GM19372 (cell line): ENCODE data around the gene WDR20.
"Not testable (repeated sequence)": the region's sequence is repeated elsewhere in the genome, so short reads cannot be mapped to it uniquely, and the experiment has no call there.

ENCODE experiments used
- ATAC-seq: cut with Tn5 transposase; IDR thresholded peaks from one replicate; pipeline ENCODE4 v1.9.1; 2021; ENCODE audit warnings: mild to moderate bottlenecking, low read depth, moderate library complexity; ENCODE audit not compliant: unreplicated experiment

Gene WDR20

DNA sequence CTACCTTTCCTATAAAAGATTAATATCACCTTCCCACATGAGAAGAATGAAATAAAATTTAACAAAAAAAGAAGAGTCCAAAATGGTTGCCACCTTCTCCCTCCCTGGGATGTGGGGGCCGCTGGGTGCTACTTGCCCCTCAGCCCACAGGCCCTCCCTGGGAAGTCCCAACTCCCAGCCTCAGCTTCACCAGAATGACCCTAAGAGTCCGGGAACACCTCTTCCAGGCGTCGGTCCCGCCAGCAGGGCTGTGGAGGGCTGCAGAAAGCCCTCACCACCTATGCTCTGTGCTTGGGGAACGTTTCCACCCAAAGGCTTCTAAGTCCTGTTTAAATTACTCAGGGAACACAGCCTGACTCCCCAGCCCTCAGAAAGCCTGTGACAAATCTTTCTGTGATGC, 93.4 kb downstream of the WDR20 start:
- ATAC-seq, result no peak

DNA sequence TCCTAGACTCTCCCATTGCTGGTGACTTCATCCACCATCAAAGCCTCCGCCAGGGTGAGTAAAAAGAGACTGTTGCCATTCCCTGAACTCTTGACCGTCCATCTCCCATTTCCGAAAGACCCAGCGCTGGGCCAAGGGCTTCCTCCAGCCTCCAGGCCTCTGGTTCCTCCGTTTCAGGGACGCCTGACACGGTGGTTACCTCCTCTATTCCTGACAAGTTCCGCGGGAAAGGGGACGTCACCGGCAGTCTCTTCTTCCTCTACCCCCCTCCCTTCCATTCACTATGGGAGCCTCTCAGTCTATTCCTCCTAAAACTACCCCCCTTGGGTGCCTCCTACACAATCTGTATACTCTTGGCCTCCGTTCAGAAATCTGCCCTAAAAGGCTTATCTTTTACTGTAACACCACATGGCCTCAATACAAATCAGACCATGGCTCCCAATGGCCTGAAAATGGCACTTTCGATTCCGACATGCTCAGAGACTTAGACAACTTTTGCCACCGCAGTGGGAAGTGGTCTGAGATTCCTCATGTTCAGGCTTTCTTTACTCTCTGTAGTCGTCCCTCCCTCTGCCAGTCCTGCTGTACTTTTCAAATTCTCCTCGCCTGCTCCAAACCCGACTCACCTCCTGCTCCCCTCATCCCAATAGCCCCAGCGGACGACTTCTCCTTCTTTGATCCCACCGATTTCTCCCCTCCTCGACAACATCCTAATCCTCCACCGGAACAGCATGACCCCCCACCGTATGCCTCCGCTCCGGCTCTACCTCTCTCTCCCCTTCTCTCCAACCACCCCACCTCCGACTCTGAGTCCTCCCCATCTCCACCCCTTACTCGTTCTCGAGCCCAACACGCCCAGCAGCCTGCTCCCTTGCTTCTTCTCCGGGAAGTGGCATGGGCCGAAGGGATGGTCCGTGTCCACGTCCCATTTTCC, 94.9 kb downstream of the WDR20 start:
- no peak for ATAC-seq

DNA sequence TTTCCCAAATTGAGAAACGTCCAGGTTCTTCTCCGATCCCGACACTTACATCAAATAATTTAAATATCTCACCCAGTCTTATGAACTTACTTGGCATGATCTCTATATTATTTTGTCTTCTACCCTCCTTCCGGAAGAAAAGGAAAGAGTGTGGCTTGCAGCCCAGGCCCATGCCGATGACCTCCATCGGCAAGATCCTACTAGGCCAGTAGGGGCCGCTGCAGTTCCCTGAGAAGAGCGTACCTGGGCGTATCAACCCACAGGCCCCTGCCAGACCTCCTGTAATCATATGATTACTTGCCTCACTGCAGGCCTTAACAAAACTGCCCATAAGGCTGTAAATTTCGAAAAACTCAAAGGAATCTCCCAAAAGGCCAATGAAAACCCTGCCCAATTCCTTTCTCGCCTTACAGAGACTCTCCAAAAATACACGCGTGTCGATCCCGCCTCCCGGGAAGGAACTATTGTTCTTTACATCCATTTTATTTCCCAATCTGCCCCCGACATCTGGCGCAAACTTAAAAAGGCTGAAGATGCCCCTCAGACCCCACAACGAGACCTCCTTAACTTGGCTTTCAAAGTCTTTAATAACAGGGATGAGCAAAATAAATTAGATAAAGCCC, 95.7 kb downstream of the WDR20 start:
- no peak for ATAC-seq

DNA sequence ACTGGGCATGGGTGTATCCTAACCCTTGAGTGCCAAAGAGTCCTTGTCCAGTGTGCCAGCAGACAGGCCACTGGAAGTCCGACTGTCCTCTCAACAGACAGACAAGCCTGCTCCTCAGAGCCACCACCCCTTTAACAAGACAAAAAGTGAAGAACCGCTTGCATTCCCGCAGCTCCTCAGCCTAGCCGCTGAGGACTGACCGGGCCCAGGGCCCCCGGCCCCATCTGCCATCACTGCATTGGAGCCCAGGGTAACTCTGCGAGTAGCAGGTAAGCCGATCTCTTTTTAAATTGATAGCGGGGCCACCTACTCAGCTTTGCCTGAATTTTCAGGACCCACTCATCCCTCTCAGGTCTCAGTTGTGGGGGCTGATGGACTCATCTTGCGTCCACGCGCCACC, 96.3 kb downstream of the WDR20 start:
- no peak for ATAC-seq

DNA sequence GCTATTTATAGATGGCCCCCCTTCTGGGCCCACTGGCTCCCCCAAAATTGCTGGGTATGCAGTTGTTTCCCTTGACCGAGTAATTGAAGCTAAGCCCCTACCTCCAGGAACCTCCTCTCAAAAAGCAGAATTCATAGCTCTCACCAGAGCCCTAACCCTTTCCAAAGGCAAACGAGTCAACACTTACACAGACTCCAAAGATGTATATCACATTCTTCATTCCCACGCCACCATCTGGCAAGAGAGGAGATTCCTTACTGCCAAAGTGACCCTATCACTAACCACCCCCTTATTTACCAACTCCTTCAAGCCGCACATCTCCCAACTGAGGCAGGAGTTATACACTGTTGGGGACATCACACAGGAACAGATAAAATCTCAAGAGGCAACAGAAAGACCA, 98.4 kb downstream of the WDR20 start:
- no peak for ATAC-seq

DNA sequence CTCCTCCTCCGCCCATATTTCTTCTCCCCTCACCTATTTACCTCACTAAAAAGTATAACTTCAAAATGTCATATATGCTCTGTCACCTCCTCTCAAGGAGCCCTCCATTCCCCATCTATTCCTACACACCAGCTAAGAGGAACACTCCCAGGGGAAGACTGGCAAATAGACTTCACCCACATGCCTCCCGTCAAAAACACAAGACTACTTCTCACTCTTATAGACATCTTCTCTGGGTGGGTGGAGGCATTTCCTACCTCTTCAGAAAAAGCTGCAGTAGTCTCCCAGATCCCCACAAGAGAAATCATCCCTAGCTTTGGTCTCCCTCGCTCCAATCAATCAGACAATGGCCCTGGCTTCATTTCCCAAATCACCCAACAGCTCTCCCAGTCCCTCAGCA, 99.1 kb downstream of the WDR20 start:
- ATAC-seq, result no peak

DNA sequence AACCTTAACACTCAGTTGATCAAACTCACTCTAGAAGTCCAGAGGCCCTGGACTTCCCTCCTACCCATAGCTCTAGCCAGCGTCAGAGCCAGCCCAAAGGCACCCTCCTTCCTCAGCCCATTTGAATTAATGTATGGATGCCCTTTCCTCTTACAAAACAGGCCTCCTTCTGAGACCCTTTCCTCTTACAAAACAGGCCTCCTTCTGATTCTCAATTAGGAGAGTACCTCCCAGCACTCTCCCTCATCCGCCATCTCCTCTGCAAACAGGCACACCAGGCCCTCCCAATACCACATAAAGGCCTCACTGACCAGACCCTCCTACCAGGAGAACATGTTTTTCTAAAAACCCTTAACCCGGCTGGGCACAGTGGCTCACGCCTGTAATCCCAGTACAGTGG, 99.5 kb downstream of the WDR20 start:
- ATAC-seq, result no peak

DNA sequence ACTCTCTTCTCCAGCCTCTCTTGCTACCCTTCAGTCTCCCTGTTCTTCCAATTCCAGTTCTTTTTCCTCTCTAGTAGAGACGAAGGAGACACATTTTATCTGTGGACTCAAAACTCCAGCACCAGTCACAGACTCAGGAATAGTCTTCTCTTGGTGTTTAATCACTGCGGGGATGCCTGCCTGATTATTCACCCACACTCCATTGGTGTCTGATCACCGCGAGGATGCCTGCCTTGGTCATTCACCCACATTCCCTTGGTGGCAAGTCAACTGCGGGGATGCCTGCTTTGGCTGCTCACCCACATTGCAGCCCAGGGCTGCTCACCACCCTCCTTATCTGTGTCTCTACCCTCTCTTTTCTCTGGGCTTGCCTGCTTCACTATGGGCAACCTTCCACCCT, 100.8 kb downstream of the WDR20 start:
- ATAC-seq, result not testable (repeated sequence)

DNA sequence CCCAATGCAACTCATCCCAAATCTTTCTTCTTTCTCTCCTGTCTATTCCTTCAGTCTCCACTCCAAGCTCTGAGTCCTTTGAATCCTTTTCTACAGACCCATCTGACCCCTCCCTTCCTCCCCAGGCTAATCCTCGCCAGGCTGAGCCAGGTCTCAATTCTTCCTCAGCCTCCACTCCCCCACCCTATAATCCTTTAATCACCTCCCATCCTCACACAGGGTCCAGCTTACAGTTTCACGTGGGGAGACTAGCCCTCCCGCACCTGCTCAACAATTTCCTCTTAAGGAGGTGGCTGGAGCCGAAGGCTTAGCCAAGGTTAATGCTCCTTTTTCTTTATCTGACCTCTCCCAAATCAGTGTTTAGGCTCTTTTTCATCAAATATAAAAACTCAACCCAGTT, 101.5 kb downstream of the WDR20 start:
- no peak for ATAC-seq

DNA sequence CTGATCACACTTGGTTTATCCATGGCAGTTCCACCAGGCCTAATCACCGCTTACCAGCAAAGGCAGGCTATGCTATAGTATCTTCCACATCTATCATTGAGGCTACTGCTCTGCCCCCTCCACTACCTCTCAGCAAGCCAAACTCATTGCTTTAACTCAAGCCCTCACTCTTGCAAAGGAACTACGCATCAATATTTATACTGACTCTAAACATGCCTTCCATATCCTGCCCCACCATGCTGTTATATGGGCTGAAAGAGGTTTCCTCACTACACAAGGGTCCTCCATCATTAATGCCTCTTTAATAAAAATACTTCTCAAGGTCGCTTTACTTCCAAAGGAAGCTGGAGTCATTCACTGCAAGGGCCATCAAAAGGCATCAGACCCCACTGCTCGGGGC, 104.1 kb downstream of the WDR20 start:
- ATAC-seq, result not testable (repeated sequence)

DNA sequence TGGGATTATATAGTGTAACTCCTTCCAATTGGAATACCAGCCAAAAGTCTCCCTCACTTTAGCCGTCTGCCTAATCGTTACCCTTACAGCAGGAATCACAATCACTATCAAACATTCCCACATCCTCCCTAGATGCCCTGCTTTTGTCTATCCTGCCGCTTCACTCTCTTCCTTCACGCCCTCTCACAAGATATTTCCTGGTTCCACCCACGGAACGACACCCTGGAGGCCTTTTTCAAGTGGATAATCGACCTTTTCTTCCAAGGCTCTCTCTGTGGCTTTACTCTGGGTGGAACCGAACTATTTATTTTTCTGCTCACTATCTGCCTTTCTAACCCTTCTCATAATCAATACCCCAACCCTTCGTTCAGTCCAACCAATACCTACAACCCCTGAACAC, 106.4 kb downstream of the WDR20 start:
- ATAC-seq, result no peak

DNA sequence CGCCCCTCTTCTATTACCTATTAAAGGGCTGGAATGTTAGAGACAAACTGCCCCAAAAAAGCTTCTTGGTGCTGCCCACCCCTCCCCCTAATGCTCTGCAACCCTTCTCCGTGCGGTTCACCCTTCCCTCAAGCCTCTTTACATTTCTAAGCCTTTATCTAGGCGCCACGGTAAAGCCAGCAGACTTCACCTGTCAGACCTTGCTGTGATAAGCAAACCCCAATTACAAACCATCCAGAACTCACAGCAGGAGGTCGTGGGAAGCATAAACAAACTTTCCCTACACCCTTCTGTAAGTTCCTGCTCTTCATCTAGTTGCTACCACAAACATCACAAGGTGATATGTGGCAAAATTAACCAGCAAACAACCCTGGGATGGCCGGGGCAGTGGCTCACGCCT, 108.4 kb downstream of the WDR20 start:
- ATAC-seq, result no peak

DNA sequence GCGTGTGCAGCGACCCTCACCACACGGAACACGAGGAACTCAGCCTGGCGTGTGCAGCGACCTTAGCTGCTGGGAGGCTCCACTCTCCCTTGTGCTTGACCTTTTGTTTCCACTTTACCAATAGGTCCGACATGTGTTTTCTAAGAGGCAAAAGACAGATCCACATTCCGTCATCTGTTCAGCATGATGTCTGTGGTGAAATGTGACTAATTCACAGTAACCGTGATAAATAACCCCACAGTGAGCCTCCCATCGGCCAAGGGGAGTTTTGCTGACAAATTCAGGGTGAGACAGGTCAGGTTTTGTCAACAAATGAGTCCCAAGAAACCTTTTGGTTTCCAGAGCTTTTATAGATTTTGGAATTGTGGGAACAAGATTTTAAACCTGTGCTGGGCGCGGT, 109.3 kb downstream of the WDR20 start:
- no peak for ATAC-seq

DNA sequence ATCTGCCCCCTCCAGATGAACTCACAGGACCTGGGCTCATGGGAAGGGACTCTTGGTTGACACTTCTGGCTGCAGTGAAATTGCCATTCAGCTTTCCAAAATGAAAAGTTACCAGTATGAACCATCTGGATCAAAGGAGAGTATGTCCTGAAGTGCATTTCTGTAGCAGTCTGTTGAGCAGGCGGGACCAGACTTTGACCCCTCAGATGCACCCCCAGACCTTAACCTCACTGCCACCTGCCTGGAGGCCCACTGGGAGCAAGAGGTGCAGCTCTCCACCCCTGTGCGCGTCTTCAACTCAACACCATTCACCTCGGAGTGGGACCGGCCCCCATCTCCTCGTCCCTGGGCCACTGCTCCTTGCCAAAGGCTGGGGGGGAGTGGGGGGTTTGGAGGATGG, 110.3 kb downstream of the WDR20 start:
- no peak for ATAC-seq

DNA sequence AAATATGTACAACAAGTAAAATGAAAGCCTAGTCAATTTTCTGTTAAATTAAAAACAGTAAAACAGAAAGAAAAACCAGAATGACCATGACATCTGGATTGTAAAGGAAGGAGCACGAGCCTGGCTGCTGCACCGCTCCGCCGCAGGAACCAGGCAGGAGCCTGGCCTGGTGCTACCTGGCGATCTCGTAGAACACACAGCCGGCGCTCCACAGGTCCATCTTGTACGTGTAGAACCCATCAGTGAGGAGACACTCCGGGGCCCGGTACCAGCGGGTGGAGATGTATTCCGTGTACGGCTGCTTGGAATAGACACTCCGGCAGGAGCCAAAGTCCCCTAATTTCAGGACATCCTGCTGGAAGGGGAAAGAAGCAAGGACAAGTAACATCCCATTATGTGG, 110.9 kb downstream of the WDR20 start:
- no peak for ATAC-seq

DNA sequence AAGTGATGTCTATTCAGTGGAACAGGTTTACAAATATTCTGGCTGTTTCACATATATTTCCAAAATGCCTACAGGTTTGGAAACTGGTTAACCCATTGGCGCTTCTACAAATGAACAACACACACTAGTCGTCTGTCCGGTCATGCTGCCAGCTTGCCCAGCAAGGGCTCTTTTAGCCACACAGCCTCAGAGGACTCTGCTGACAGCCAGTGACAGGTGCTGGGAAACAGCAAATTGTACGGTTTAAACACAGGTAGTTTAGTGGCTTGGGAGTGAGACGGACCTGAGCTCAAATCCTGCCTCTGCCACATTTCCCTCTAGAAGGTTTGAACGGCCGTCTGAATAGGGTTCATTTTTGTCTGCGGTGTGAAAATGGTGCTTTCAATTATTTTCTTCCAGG, 111.5 kb downstream of the WDR20 start:
- no peak for ATAC-seq

DNA sequence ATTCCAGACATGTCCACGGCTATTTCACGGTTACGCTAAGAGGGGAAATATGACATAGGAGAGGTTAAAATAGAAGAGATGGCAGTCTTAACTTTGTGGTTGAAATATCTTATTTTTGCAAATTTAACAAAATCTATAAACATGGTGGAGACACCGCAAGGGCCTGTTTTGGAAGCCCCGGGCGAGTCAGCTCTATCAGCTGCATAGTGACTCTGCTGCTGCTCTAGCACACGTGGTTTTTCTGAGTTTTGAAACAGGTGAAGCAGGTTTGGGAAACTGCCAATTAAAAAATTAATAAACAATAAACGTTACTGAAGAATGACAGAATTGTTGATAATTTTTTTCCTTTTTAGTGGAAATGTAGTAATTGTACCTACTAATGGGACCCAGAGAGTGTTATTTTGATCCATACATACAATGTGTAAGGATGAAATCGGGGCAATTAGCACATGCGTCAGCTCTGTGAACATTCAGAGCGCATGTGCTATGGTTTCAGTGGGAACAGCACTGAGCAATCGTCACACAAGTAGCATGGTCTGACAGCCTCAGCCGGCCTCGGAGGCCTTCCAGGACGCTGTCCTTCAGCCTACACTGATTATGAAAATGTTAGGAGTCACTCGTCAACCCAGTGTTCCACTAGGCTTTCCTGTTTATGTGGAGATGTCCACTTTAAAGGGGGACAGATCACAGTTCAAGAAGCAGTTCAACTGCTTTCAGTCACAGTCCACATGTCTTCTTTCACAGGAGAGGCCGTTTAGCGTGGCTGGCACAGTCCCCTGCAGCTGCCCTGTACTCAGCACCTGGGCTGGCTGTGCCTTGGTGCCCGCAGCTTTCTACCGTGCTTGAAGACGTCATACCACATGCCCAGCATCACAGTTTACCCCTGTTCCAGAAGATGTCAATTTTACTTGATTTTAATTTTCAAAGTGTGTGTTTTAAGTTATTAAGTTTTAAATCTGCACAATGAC, 113.4 kb downstream of the WDR20 start:
- no peak for ATAC-seq

DNA sequence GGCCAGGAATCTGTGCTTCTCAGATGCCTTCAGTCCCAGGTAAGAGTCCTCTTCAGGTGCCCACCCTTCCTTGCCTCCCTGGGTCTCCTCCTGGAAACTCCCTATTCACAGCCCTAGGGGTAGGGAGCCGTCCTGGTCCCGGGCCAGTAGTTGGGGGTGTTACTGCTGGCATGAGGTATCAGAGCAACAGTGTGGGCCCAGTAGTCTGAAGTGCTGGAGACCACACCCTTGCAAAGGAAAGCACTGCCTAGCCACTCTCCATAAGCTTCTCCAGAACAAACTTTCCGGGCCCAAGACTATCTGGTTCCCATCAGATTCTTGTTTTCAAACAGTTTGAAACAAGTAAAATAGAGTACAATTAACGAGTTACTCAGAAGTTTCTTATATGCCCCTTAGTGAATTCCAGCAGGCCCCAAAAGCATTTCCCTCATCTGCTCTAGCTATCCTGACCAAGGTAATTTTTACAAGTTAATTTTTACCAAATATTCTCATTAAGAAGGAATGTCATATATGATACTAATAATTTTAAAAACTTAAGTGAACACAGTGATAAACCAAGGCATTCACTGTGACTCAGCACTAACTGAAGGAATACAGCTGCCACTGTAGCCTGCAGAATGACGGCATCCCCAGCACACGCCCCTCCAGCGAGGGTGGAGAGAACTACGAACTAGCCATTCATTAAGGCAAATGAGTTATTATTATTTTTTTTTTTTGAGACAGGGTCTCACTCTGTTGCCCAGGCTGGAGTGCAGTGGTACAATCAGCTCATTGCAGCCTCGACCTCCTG, 115.9 kb downstream of the WDR20 start:
- ATAC-seq, result no peak

DNA sequence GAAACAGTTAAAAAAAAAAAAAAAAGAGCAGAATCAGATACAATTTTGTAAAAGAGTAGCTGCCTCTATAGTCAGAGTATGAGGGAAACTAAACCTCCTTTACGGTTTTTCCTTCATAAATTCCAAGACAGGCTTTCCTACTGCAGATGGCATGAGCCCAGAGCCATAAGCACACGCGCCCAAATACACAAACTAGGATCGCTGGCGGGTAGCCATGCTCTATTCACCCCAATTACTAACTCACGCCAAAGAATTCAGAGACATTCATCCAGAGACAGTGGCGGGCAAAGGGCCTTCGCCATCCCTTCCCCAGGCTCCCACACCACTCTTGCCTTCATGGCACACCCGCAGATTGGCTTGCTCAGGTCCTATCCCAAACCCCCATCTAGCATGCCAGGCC, 117.0 kb downstream of the WDR20 start:
- no peak for ATAC-seq

DNA sequence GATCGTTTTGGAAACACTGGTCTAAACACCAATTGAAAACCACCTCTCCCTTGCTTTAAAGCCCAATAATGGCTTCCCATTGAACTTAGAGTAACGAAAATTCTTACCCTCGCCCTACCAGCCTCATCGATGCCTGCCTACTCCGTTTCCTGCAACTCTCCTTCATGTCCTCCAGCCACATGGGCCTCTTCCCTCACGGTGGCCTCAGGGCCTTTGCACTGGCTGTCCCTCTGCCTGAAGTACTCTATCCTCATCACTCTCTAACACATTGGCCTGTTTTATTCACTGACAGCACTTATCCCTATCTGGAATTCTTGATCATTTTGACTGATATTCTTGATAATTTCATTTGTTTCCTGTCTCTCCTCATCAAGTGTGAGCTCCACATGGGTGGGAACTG, 118.4 kb downstream of the WDR20 start:
- no peak for ATAC-seq
